ENCODE measurements around the gene SNX13. TPM values are rescaled to one million over a fixed set of nuclear protein-coding genes. Genes with fewer than 3 reads are reported as not detected.

Gene SNX13
- total RNA-seq, 4 donors from 2014 or later = 37.3 to 60.3 (median 48.8) TPM

DNA sequence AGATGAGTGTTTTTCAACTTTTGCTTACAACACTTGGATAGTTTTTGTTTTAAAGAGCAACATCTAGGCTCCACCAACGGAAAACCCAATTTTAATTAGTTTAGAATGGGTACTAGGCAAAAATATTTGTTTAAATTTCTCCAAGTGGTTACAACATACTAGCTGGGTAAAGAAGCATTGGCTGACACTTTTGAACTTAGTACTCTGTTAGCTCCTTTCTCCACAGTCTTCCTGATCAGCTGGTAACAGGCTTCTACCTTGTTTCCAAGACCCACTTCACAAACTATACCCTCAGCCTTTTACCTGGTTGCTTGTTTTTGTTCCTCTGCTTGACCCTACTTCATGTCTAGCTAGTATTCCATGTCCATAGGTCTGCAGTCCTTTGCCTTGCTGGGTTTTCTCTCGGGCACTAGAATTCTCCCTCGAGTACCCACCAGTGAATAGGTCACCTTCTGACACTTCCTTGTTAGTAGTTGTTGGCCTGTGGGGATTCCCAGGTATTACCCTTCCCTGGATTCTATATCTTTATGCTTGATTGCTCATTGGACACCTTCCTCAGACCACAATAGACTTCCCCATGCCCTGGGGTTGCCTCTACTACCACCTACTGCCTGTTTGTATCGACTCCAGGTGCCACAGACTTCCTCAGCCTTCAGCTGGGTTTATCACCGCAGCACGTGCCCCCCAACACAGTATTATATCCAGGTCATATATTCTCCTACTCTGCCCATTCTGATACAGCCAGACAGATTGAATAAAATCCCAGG lies 45.4 kb upstream of the SNX13 start:
- H3K4me1 ChIP-seq = peaks cover 0 to 15% (median 0%) of the 10 kb centered on the region in 4 donors
- no peaks in the 10 kb centered on the region for H3K9me3 ChIP-seq
- TF ChIP-seq, protein P1, sequence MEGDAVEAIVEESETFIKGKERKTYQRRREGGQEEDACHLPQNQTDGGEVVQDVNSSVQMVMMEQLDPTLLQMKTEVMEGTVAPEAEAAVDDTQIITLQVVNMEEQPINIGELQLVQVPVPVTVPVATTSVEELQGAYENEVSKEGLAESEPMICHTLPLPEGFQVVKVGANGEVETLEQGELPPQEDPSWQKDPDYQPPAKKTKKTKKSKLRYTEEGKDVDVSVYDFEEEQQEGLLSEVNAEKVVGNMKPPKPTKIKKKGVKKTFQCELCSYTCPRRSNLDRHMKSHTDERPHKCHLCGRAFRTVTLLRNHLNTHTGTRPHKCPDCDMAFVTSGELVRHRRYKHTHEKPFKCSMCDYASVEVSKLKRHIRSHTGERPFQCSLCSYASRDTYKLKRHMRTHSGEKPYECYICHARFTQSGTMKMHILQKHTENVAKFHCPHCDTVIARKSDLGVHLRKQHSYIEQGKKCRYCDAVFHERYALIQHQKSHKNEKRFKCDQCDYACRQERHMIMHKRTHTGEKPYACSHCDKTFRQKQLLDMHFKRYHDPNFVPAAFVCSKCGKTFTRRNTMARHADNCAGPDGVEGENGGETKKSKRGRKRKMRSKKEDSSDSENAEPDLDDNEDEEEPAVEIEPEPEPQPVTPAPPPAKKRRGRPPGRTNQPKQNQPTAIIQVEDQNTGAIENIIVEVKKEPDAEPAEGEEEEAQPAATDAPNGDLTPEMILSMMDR (IDR thresholded peaks at IDR 0.05) = no peak
- no peak for TF ChIP-seq POLR2A (IDR thresholded peaks at IDR 0.05)
- no peak for DNase-seq
- H3K4me3 ChIP-seq = no peak overlapping the region
- H3K36me3 ChIP-seq = no peaks in the 10 kb centered on the region
- no peak overlapping the region for H3K27ac ChIP-seq
- no peaks in the 10 kb centered on the region for H3K27me3 ChIP-seq

DNA sequence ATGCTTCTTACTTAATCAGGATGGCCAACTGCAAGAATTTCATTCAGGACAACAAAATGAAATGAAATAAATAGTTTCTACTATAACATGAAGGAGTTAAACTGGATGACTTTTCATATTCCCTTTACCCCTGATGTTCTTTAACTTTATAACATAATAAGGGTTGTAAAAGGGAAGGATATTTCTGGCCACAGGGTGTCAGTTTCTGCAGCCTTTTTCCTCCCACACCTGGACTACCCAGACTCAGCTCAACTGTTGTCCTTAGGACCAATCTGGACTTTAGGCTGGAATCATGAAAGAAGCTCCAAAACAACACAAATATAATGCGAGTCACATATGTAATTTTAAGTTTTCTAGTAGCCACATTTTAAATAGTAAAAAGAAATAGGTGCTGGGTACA lies 44.0 kb upstream of the SNX13 start:
- no peak overlapping the region for H3K27ac ChIP-seq
- no peak overlapping the region for H3K4me3 ChIP-seq
- peaks cover 0 to 15% (median 0%) of the 10 kb centered on the region in 4 donors for H3K4me1 ChIP-seq
- no peak for TF ChIP-seq POLR2A (IDR thresholded peaks at IDR 0.05)
- TF ChIP-seq, protein P1 (IDR thresholded peaks at IDR 0.05) = peak in 1 of 6 experiments; percentile 21
- no peak for DNase-seq
- H3K27me3 ChIP-seq = no peaks in the 10 kb centered on the region
- no peaks in the 10 kb centered on the region for H3K36me3 ChIP-seq
- H3K9me3 ChIP-seq = no peaks in the 10 kb centered on the region

DNA sequence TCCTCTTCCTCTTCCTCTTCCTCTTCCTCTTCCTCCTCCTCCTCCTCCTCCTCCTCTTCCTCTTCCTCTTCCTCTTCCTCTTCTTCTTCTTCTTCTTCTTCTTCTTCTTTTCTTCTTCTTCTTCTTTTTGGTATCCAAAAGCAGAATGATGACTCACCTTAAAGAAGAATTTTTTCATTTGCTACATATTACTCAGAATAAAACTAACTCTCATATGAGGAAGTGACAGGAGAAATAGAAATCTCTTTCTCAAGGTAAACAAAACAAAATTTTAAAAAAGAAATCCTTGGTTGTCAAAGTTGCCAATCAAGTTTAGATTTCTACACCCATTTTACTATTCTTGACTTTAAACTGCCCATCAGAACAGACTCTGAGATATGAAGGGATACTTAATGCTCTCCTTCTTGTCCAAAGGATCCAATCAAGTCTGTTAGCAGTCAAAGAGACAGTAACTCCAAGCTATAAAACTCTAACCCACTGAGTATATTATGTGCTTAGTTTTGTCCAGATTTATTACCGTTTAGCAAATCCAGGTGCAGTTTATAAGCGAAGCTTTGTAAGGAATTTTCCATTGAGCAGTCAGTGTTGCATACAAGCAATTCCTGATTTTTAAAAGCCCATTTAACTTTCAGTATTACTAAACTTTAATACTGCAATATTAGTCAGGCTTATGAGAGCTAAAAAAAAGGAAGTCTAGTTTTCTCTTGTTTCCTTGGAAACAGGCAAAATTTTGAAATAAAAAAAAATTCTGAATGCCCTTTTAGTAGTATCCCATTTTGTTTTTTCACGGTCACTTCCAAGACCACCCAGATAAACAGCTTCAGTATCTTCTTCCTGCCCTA lies 43.1 kb upstream of the SNX13 start:
- TF ChIP-seq, protein P1 (IDR thresholded peaks at IDR 0.05) = no peak
- TF ChIP-seq POLR2A (IDR thresholded peaks at IDR 0.05) = no peak
- Histone ChIP-seq H3K36me3 (no peaks in the 10 kb centered on the region), H3K9me3 (no peaks in the 10 kb centered on the region), H3K27me3 (no peaks in the 10 kb centered on the region), H3K4me1 (peaks cover 0 to 15% (median 0%) of the 10 kb centered on the region in 4 donors), H3K4me3 (no peak overlapping the region), H3K27ac (no peak overlapping the region)
- no peak for DNase-seq

DNA sequence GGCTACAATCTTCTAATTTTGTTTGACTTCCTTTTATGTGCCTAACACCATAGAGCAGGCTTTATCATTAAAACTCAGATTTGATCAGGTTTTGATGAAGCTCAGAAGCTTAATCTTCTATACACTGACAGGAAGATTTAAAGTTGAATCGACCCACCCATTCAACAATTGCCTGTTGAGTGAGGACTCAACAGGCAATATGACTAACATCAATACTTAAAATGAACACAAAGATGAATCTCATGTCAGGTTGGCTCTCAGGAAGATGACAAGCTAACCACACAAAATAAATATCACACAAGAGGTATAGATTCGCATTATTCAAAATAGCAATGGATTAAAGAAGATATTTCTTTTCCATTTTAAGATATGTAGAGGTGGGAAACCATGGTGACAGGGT lies 36.7 kb upstream of the SNX13 start:
- no peak overlapping the region for H3K27ac ChIP-seq
- H3K9me3 ChIP-seq = no peaks in the 10 kb centered on the region
- no peaks in the 10 kb centered on the region for H3K4me1 ChIP-seq
- no peaks in the 10 kb centered on the region for H3K36me3 ChIP-seq
- DNase-seq = no peak
- no peak for TF ChIP-seq POLR2A (IDR thresholded peaks at IDR 0.05)
- TF ChIP-seq, protein P1 (IDR thresholded peaks at IDR 0.05) = no peak
- no peaks in the 10 kb centered on the region for H3K27me3 ChIP-seq
- H3K4me3 ChIP-seq = no peak overlapping the region

DNA sequence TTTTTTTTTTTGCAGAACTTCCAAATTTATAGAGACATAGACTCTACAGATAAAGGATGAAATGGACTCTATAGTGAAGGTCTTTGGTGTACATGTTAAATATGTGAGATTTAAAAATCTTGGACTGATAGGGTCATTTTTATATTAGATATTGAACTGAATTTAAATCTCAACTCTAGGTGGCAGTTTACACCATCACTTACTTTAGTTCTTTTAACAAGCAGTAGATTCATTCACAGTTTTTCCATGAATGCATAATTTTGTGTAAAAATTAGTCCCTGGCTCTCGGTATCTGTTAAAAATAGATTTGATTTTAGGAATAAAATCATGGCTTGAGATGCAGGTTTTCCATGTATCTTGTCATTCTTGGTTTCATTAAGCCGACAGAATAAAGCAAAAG lies 31.1 kb upstream of the SNX13 start:
- H3K27me3 ChIP-seq = no peaks in the 10 kb centered on the region
- H3K9me3 ChIP-seq = no peaks in the 10 kb centered on the region
- H3K36me3 ChIP-seq = no peaks in the 10 kb centered on the region
- no peak overlapping the region for H3K4me3 ChIP-seq
- no peaks in the 10 kb centered on the region for H3K4me1 ChIP-seq
- no peak overlapping the region for H3K27ac ChIP-seq
- DNase-seq = no peak
- no peak for TF ChIP-seq POLR2A (IDR thresholded peaks at IDR 0.05)
- TF ChIP-seq, protein P1 (IDR thresholded peaks at IDR 0.05) = peak in 2 of 6 experiments; percentile 13 to 28
